ENCODE measurements around the gene TTC6. TPM values are rescaled to one million over a fixed set of nuclear protein-coding genes. Genes with fewer than 3 reads are reported as not detected.

Gene TTC6
- total RNA-seq, 1 donor, result under 0.01 TPM

- H3K36me3 ChIP-seq (ENCODE audit: insufficient read depth, low read length), result no peaks in the 10 kb centered on the region
- no peaks in the 10 kb centered on the region for H3K4me1 ChIP-seq (ENCODE audit: insufficient read depth, low read length)
- TF ChIP-seq CTCF (IDR thresholded peaks at IDR 0.05; ENCODE audit: extremely low read depth, low read depth, low read length), result no peak
- H2AFZ ChIP-seq (ENCODE audit: low read length), result no peak overlapping the region
- no peaks in the 10 kb centered on the region for H4K20me1 ChIP-seq (ENCODE audit: insufficient read depth, low read length)
- DNase-seq (ENCODE audit: insufficient read length, low spot score, missing footprints), result peak; percentile 36
- no peak overlapping the region for H3K4me3 ChIP-seq (ENCODE audit: insufficient read depth, low read length)
- peaks cover 98% of the 10 kb centered on the region for H3K27me3 ChIP-seq (ENCODE audit: insufficient read depth, low read length)
- H3K79me2 ChIP-seq (ENCODE audit: insufficient read depth, low read length), result no peaks in the 10 kb centered on the region
- no peak overlapping the region for H3K27ac ChIP-seq (ENCODE audit: low read depth, low read length)
- H3K9me3 ChIP-seq (ENCODE audit: low read depth, low read length), result no peaks in the 10 kb centered on the region
- no peak overlapping the region for H3K4me2 ChIP-seq (ENCODE audit: insufficient read depth, low read length)
These were observed 7.4 kb upstream of the TTC6 start for GRCh38 chr14:37587881-37588666.

- no peaks in the 10 kb centered on the region for H3K36me3 ChIP-seq (ENCODE audit: insufficient read depth, low read length)
- no peak for TF ChIP-seq CTCF (IDR thresholded peaks at IDR 0.05; ENCODE audit: extremely low read depth, low read depth, low read length)
- H4K20me1 ChIP-seq (ENCODE audit: insufficient read depth, low read length), result no peaks in the 10 kb centered on the region
- H3K4me3 ChIP-seq (ENCODE audit: insufficient read depth, low read length), result no peak overlapping the region
- no peak overlapping the region for H2AFZ ChIP-seq (ENCODE audit: low read length)
- no peak overlapping the region for H3K27ac ChIP-seq (ENCODE audit: low read depth, low read length)
- peaks cover 98% of the 10 kb centered on the region for H3K27me3 ChIP-seq (ENCODE audit: insufficient read depth, low read length)
- DNase-seq (ENCODE audit: insufficient read length, low spot score, missing footprints), result peak; percentile 78
- H3K9me3 ChIP-seq (ENCODE audit: low read depth, low read length), result no peaks in the 10 kb centered on the region
- H3K4me1 ChIP-seq (ENCODE audit: insufficient read depth, low read length), result no peaks in the 10 kb centered on the region
- no peak overlapping the region for H3K4me2 ChIP-seq (ENCODE audit: insufficient read depth, low read length)
- no peaks in the 10 kb centered on the region for H3K79me2 ChIP-seq (ENCODE audit: insufficient read depth, low read length)
These were observed 6.8 kb upstream of the TTC6 start for GRCh38 chr14:37588667-37588955.

- TF ChIP-seq CTCF (IDR thresholded peaks at IDR 0.05; ENCODE audit: extremely low read depth, low read depth, low read length), result no peak
- peaks cover 98% of the 10 kb centered on the region for H3K27me3 ChIP-seq (ENCODE audit: insufficient read depth, low read length)
- H3K27ac ChIP-seq (ENCODE audit: low read depth, low read length), result no peak overlapping the region
- no peaks in the 10 kb centered on the region for H3K9me3 ChIP-seq (ENCODE audit: low read depth, low read length)
- H4K20me1 ChIP-seq (ENCODE audit: insufficient read depth, low read length), result no peaks in the 10 kb centered on the region
- no peak overlapping the region for H3K4me2 ChIP-seq (ENCODE audit: insufficient read depth, low read length)
- no peak overlapping the region for H3K4me3 ChIP-seq (ENCODE audit: insufficient read depth, low read length)
- H3K79me2 ChIP-seq (ENCODE audit: insufficient read depth, low read length), result no peaks in the 10 kb centered on the region
- H3K36me3 ChIP-seq (ENCODE audit: insufficient read depth, low read length), result no peaks in the 10 kb centered on the region
- no peaks in the 10 kb centered on the region for H3K4me1 ChIP-seq (ENCODE audit: insufficient read depth, low read length)
- H2AFZ ChIP-seq (ENCODE audit: low read length), result no peak overlapping the region
- no peak for DNase-seq (ENCODE audit: insufficient read length, low spot score, missing footprints)
These were observed 6.3 kb upstream of the TTC6 start for GRCh38 chr14:37588956-37589714.

GRCh38 chr14:37589715-37590427 lies 5.6 kb upstream of the TTC6 start:
- Histone ChIP-seq H3K4me2 (ENCODE audit: insufficient read depth, low read length) (no peak overlapping the region), H3K9me3 (ENCODE audit: low read depth, low read length) (no peaks in the 10 kb centered on the region), H3K4me3 (ENCODE audit: insufficient read depth, low read length) (no peak overlapping the region), H3K27ac (ENCODE audit: low read depth, low read length) (no peak overlapping the region), H2AFZ (ENCODE audit: low read length) (no peak overlapping the region), H3K36me3 (ENCODE audit: insufficient read depth, low read length) (no peaks in the 10 kb centered on the region), H3K4me1 (ENCODE audit: insufficient read depth, low read length) (no peaks in the 10 kb centered on the region), H3K79me2 (ENCODE audit: insufficient read depth, low read length) (no peaks in the 10 kb centered on the region), H4K20me1 (ENCODE audit: insufficient read depth, low read length) (no peaks in the 10 kb centered on the region), H3K27me3 (ENCODE audit: insufficient read depth, low read length) (peaks cover 90% of the 10 kb centered on the region)
- DNase-seq (ENCODE audit: insufficient read length, low spot score, missing footprints), result peak; percentile 50
- no peak for TF ChIP-seq CTCF (IDR thresholded peaks at IDR 0.05; ENCODE audit: extremely low read depth, low read depth, low read length)
